ENCODE measurements around the gene UFSP1. TPM values are rescaled to one million over a fixed set of nuclear protein-coding genes. Genes with fewer than 3 reads are reported as not detected.

UFSP1 gene
- total RNA-seq, 1 donor: 5.8 TPM

DNA sequence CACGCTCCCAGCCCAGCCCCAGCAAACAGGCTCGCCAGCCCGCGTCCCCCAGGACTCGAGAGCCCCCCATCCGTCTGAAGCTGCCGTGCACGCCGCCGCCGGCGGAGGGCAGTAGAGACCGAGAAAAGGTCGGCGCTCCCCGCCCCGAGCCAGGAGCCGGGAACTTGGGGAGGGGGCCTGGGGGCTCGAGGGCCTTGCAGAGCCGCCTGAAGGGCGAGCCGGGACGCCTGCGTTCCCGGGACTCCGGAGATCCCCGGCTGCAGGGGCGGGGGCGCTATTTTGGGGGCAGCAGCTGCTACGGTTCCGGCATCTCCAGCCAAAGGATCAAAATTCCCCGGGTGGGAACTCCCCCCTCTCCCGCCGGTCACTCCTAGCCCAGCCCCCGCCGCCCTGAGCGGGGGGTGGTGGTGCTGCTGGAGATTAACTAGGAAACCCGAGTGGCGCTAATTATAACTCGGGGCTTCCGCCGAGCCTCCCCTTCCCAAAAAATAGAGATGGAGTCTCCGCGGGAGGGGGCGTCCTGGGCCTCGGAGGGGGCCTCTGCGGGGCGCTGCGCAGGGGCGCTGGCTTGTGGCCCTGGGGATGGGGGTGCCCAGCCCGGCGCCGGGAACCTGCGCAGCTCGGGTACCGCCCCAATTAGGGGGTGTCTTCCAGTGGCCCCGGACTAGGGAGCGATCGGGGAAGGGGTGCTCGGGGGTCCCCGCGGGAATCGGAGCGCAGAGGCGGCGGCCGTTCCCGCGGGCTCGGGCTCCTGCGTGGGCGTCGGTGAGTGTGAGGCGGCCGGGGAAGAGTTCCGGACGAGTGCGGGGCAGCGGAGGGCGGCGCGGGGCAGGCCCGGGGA, 5.6 kb upstream of the UFSP1 start:
- H2AFZ ChIP-seq (ENCODE audit: low read length): no peak overlapping the region

DNA sequence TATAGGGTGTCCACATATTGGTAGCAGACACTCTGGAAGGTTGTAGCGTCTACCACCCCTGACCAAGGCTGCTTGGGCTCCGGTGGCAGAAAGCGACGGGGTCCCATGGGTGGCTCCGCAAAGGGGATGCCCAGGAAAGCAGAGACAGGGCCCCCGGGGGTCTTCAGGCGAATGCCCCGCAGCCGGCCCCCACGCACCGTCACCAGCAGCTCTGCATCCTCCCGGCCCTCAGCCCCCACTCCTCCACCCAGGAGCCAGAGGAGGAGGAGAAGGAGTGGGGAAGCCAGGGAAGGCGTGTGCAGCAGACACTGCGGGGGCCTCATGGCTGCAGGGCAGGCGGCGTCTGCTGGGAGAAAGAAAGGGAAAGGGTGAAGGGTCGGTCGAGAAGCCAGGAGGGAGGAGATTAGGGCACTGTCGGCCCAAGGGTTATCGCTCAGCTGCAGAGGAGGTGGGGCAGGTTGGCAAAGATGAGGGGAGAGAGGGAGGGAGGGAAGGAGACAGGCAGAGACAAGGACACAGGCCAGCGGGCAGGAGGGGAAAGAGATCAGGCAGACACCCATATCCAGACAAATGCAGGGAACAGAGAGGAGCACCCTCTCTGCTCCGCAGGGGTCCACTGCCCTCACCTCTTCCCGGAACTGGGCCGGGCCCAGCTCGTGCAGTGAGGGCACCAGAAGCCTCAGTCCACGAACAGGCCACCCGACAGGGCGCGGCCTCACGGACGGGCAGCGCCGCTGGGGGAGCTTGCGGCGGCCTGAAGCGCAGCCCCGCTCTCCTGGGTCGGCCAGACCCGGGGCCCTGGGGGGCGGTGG, 4.6 kb upstream of the UFSP1 start:
- H3K4me2 ChIP-seq (ENCODE audit: insufficient read depth, low read length): no peak overlapping the region
- H3K9me3 ChIP-seq (ENCODE audit: low read depth, low read length): no peaks in the 10 kb centered on the region
- H3K27ac ChIP-seq (ENCODE audit: low read depth, low read length): no peak overlapping the region
- peaks cover 5% of the 10 kb centered on the region for H4K20me1 ChIP-seq (ENCODE audit: insufficient read depth, low read length)
- peak; percentile 65 for DNase-seq (ENCODE audit: insufficient read length, low spot score, missing footprints)
- no peak overlapping the region for H3K4me3 ChIP-seq (ENCODE audit: insufficient read depth, low read length)
- H3K27me3 ChIP-seq (ENCODE audit: insufficient read depth, low read length): peaks cover 33% of the 10 kb centered on the region
- peaks cover 13% of the 10 kb centered on the region for H3K4me1 ChIP-seq (ENCODE audit: insufficient read depth, low read length)
- H3K36me3 ChIP-seq (ENCODE audit: insufficient read depth, low read length): no peaks in the 10 kb centered on the region
- TF ChIP-seq, protein P1, sequence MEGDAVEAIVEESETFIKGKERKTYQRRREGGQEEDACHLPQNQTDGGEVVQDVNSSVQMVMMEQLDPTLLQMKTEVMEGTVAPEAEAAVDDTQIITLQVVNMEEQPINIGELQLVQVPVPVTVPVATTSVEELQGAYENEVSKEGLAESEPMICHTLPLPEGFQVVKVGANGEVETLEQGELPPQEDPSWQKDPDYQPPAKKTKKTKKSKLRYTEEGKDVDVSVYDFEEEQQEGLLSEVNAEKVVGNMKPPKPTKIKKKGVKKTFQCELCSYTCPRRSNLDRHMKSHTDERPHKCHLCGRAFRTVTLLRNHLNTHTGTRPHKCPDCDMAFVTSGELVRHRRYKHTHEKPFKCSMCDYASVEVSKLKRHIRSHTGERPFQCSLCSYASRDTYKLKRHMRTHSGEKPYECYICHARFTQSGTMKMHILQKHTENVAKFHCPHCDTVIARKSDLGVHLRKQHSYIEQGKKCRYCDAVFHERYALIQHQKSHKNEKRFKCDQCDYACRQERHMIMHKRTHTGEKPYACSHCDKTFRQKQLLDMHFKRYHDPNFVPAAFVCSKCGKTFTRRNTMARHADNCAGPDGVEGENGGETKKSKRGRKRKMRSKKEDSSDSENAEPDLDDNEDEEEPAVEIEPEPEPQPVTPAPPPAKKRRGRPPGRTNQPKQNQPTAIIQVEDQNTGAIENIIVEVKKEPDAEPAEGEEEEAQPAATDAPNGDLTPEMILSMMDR (IDR thresholded peaks at IDR 0.05; ENCODE audit: extremely low read depth, low read depth, low read length): no peak
- no peak overlapping the region for H2AFZ ChIP-seq (ENCODE audit: low read length)
- H3K79me2 ChIP-seq (ENCODE audit: insufficient read depth, low read length): peaks cover 3% of the 10 kb centered on the region

More for the DNA sequence above, 5.6 kb upstream of the UFSP1 start:
- Histone ChIP-seq H3K4me3 (ENCODE audit: insufficient read depth, low read length) (no peak overlapping the region), H3K79me2 (ENCODE audit: insufficient read depth, low read length) (no peaks in the 10 kb centered on the region), H4K20me1 (ENCODE audit: insufficient read depth, low read length) (peaks cover 5% of the 10 kb centered on the region), H3K9me3 (ENCODE audit: low read depth, low read length) (no peaks in the 10 kb centered on the region), H3K27me3 (ENCODE audit: insufficient read depth, low read length) (peaks cover 33% of the 10 kb centered on the region), H3K36me3 (ENCODE audit: insufficient read depth, low read length) (no peaks in the 10 kb centered on the region), H3K4me2 (ENCODE audit: insufficient read depth, low read length) (no peak overlapping the region), H3K4me1 (ENCODE audit: insufficient read depth, low read length) (peaks cover 9% of the 10 kb centered on the region), H3K27ac (ENCODE audit: low read depth, low read length) (no peak overlapping the region)
- peak; percentile 95 for DNase-seq (ENCODE audit: insufficient read length, low spot score, missing footprints)
- TF ChIP-seq, protein P1 (IDR thresholded peaks at IDR 0.05; ENCODE audit: extremely low read depth, low read depth, low read length): peak; percentile 54

DNA sequence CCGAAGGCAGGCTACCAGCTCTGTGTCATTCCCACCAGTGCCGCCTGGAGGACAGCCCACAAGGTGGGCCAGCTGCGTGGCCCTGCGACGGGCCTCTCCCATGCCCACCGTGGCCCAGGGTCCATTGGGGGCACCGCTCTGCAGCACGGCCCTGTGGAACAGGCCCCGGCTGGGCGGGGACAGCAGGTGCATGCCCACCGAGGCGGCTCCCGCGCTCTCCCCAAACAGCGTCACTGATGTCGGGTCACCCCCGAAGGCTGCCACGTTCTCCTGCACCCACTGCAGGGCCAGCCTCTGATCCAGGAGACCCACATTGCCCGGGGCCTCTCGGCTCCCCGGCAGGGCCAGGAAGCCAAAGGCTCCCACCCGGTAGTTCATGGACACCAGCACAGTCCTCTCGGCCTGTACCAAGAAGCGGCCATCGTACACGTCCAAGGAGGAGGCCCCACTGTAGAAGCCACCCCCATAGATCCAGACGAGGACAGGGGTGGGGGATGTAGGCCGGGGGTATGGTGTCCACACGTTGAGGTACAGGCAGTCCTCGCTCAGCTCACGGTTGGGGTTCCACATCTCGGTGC, 3.9 kb upstream of the UFSP1 start:
- Histone ChIP-seq H3K9me3 (ENCODE audit: low read depth, low read length) (no peaks in the 10 kb centered on the region), H3K36me3 (ENCODE audit: insufficient read depth, low read length) (peaks cover 5% of the 10 kb centered on the region), H3K79me2 (ENCODE audit: insufficient read depth, low read length) (peaks cover 10% of the 10 kb centered on the region), H4K20me1 (ENCODE audit: insufficient read depth, low read length) (peaks cover 9% of the 10 kb centered on the region), H2AFZ (ENCODE audit: low read length) (no peak overlapping the region), H3K4me2 (ENCODE audit: insufficient read depth, low read length) (no peak overlapping the region), H3K4me3 (ENCODE audit: insufficient read depth, low read length) (no peak overlapping the region), H3K27ac (ENCODE audit: low read depth, low read length) (no peak overlapping the region), H3K27me3 (ENCODE audit: insufficient read depth, low read length) (peaks cover 33% of the 10 kb centered on the region), H3K4me1 (ENCODE audit: insufficient read depth, low read length) (peaks cover 19% of the 10 kb centered on the region)
- TF ChIP-seq, protein P1 (IDR thresholded peaks at IDR 0.05; ENCODE audit: extremely low read depth, low read depth, low read length): no peak
- peak; percentile 74 for DNase-seq (ENCODE audit: insufficient read length, low spot score, missing footprints)
